Epithelial cell of proximal tubule (primary cell): ENCODE results near the gene SLAMF9. TPM values are rescaled to one million over a fixed set of nuclear protein-coding genes. Genes with fewer than 3 reads are reported as not detected.

Experiments used
- DNase-seq: peaks from one replicate; pipeline ENCODE4 v3.0.0-alpha.2; 2011; ENCODE audit warnings: low read depth
- H3K4me3 ChIP-seq: 2 replicates; pipeline ENCODE4 v1.5.1; 2011; ENCODE audit warnings: low read depth, mild to moderate bottlenecking, low read length
- total RNA-seq: library from RNA; depleted of rRNA; stranded (reverse); fragments of >200 nt; gene quantifications from 2 replicates; pipeline ENCODE4 v1.2.3, GENCODE V29; 2015
- TF ChIP-seq, protein P1 (sequence below): conservative IDR thresholded peaks from 2 replicates; pipeline ENCODE4 v1.5.1; 2012; ENCODE audit warnings: low read depth, mild to moderate bottlenecking, low read length

SLAMF9 gene
- total RNA-seq, 1 donor from 2014 or later: not detected

DNA sequence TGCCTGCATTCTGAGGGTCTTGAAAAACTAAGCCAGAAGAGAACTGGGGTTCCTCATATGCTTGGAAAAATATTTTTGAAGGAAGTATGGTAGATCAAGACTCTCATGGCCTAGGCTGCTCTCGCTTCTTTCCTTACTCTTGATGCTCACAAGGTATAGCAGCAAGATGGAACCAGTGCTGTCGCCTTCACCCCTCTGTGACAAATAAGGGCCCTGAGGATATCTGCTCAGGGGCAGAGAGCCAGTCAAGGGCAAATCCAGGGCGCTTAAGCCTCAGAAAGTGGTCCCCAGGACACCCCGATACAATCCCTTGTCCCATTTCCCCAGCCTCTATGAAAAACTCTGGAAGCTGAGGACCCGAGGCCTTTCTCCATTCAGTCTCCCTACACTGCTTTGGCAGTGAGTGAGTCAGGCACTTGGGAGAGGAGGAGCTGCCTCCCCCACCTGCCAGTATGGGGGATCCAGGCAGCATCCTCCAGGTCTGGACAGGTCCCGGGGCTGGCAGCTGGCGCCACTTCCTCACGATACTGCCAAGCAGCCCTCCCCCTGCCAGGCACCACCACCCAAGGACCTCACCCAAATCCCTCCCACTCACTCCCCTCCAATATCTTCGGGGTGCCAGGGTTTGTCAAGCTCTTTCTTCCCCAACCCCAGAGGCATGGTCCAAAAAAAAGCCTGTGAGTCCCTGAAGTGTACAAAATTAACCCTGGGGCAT lies 10.0 kb downstream of the SLAMF9 start:
- DNase-seq: no peak
- H3K4me3 ChIP-seq: no peak overlapping the region
- TF ChIP-seq, protein P1, sequence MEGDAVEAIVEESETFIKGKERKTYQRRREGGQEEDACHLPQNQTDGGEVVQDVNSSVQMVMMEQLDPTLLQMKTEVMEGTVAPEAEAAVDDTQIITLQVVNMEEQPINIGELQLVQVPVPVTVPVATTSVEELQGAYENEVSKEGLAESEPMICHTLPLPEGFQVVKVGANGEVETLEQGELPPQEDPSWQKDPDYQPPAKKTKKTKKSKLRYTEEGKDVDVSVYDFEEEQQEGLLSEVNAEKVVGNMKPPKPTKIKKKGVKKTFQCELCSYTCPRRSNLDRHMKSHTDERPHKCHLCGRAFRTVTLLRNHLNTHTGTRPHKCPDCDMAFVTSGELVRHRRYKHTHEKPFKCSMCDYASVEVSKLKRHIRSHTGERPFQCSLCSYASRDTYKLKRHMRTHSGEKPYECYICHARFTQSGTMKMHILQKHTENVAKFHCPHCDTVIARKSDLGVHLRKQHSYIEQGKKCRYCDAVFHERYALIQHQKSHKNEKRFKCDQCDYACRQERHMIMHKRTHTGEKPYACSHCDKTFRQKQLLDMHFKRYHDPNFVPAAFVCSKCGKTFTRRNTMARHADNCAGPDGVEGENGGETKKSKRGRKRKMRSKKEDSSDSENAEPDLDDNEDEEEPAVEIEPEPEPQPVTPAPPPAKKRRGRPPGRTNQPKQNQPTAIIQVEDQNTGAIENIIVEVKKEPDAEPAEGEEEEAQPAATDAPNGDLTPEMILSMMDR: no peak

DNA sequence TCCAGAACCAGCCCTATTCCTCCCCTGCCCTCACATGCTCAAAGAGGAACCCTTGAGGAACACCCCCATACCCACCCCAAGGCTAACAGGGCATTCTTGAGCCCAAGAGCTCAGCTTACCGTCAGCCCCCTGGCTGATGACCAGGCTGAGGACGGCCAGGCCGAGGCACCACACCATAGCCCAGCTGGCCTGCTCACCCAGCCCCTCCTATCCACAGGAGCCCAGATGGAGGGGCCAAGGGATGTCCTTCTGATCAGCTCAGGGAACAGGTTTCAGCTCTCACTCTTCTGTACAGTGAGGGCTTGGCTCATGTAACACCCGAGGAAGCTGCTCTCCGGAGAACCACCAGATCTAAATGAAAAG lies 10.8 kb downstream of the SLAMF9 start:
- TF ChIP-seq, protein P1: no peak

DNA sequence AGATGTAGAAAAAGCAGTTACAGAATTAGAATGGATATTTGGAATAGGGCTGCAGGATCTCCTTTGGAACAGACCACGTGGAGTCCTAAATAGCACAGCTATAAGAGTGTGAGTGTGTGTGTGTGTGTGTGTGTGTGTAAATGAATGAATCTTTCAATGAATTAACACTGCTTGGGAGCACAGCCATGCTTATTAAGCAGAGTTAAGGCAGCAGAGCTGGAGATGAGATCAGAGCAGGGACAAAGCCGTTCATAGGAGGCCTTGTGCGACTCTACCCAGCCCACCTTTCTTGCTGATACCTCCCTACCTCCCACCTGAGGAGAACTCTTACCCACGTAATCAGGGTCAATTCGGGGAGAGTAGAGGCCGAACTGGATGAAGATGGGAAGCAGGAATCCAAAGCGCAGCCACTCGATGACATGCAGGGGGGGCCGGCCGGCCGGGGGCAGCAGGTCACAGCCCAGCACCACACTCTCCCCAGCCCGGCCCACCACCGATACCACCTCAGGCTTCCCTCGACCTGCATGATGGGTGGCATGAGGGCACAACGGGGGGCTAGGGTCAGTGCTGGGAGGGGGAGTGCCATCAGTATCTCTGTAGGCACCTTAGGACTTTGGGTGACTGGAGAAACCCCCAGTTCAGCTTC lies 11.3 kb downstream of the SLAMF9 start:
- TF ChIP-seq, protein P1: no peak
- H3K4me3 ChIP-seq: no peak overlapping the region
- DNase-seq: no peak

More for the DNA sequence above, 10.8 kb downstream of the SLAMF9 start:
- DNase-seq: no peak
- H3K4me3 ChIP-seq: no peak overlapping the region

DNA sequence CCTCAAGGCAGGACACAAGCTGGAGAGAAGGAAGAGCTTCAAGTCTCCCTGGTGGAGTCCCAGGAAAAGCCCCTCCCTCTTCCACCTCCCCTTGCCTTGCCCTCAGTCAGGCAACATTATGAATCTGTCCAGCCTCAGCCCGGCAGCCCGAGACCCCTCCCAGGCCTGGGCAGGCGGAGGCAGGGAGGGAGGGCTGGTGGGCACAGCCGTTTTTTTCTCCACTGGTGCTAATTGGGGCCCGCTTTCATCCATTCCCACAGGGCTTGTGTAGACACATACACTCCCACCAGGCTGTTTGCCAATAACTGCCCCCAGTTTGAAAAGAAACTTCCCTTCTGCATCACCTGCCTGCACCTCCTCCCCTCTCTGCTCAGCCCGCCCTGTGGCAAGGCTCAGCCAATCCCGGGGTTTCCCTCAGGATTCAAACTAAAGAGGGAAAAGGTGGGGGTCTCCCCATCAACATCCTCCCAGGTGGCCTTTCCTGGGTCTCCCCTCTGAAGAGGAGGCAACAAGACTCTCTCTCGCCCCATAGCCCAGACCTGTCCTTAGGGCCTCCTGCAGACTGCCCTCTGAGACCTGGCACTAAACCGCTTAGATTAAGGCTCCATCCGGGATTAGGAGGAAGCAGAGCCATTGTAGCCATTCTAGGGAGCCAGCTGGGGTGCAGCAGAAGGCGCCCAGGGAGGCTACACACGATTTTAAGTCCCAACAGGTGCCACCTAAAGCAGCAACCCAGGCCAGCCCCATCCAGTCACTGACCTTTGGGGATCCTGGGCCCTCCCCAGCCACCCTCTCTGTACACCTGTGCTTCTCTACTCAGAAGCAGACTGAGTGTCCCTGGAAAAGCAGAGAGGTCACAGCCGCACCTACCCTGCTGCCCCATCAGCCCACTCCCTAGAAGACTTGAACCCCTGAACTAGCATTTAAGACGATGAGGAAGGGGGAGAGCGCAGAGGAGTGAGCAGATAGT lies 12.2 kb downstream of the SLAMF9 start:
- TF ChIP-seq, protein P1: no peak
- DNase-seq: no peak

DNA sequence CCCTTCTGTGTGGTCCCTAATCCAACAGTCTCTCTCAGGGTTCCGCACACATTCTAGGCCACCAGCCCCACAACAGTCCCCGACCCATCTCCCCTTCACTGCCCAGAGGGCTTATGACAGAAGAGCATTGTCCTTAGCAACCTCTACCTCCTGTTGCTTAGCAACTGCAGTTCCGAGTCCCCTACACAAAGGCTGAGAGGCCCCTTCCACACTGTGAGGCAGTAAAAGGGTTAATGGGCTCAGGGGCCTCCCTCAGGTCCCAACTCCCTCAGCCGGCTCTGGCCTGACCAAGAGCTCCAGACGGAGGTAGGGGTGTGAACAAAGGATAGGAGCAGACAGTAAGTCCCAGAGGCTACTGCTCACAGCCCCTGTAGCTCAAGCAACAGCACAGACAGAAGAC lies 12.9 kb downstream of the SLAMF9 start:
- TF ChIP-seq, protein P1: no peak
- no peak overlapping the region for H3K4me3 ChIP-seq
- no peak for DNase-seq

More for the DNA sequence above, 12.2 kb downstream of the SLAMF9 start:
- no peak overlapping the region for H3K4me3 ChIP-seq

DNA sequence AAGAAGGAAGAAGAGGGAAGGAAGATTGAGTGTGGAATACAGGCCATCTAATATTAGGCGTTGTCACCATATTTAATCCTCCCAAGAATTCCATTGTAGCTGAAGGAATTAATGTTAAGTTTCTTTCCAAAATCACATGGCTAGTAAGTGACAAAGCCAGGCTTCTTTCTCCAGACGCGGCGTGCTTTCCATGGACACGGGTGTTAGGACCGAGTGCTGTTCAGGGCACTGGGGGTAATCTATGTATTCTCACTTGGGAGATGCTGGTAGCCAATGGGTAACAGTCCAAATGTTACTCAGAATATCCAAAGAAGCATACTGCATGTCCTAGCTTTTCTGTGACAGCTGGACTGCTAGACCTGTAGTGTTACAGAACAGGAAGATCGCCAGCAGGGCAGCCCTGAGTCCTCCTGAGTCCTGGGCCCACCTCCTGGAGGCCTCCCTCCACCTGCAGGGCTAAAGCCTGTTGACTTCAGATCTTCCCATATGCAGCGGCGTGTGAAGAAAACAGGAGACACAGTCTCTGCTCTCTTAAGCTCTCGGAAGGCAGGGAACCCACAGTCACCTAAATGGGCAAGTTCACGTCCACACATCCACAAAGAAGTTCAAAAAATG lies 13.9 kb downstream of the SLAMF9 start:
- H3K4me3 ChIP-seq: no peak overlapping the region
- DNase-seq: no peak
- TF ChIP-seq, protein P1: no peak
